GM19193 (cell line): Measurements from ENCODE around the gene GID8.

ENCODE experiments used
- POLR2A ChIP-seq: IDR thresholded peaks from 4 replicates; pipeline ENCODE4 v1.6.1; 2011; ENCODE audit not compliant: insufficient read depth, insufficient read length; ENCODE audit errors: extremely low read depth

The GID8 gene

DNA sequence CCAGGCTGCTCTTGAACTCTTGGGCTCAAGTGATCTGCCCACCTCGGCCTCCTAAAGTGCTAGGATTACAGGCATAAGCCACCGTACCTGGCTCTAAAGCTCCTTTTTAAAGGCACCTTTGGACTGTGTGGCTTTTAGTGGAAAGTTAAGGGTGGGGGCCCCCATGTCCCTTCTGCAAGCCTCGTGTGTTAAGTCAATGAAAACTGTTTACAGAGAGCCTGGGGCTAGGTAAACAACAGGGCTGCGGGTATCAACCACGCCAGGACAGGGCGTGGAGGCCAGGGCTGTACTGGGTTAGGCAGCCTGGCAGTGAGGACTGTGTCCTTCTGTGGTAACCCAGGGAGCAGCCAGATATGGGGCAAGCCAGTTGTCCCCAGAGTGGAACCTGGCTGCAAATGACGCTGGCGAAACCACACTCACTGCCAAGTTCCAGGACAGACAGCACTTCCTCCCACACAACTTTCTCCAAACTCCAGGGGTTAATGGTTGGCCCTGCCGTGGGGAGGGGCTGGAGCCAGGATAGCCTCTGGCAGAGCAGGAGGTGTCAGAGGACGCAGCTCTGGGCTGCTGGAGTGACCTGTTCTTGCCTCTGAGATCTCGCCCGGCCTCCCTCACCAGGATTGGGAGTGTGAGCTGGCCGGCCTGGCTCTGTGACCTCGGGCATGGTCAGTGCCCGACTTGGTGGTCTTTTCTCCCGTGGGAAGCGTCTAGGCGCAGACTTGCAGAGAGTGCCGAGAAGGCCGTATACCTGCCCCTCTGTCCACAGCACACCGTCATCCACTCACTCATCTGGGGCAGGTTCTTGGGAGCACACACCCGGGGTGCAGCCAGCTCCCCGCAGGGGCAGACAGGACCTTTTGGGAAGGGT, 17.8 kb downstream of the GID8 start:
- TF ChIP-seq POLR2A, result no peak

- no peak for TF ChIP-seq POLR2A
These were observed 18.6 kb downstream of the GID8 start for GRCh38 chr20:62956387-62957135.

DNA sequence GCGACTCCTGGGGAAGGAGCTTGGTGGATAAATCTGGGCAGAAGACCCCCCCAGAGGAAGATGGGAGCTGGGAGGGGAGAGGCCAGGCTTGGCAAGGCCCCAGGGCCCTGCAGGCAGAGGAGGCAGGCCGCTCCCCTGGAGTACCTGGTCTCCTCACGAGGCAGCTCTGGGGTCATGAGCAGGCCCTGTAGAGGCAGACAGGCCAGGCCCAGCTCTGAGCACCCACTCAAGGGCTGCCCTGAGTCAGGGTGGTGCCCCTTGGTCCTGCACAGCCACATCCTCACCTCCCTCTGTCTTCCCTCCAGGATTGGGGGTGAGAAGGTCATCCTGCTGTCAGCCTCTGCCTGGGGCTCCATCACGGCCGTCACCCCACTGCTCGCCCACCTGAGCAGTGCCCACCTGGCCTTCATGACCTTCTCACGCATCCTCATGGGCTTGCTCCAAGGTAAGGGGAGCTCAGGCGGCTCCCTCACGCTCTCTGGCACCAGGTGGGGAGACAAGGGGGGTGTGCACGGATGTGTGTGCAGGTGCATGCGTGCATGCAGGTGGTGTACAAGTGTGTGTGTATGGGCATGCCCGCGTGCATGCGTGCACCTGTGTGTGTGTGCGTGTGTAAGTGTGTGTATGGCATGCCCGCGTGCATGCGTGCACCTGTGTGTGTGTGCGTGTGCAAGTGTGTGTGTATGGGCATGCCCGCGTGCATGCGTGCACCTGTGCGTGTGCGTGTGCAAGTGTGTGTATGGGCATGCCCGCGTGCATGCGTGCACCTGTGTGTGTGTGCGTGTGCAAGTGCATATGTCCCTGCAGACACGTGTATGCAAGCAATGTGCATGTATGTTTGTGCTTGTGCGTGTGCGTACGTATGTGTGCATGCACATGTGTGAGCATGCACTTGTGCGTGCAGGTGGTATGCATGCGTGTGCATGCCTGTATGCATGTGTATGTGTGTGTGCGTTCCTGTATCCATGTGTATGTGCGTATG, 19.5 kb downstream of the GID8 start:
- TF ChIP-seq POLR2A, result no peak

DNA sequence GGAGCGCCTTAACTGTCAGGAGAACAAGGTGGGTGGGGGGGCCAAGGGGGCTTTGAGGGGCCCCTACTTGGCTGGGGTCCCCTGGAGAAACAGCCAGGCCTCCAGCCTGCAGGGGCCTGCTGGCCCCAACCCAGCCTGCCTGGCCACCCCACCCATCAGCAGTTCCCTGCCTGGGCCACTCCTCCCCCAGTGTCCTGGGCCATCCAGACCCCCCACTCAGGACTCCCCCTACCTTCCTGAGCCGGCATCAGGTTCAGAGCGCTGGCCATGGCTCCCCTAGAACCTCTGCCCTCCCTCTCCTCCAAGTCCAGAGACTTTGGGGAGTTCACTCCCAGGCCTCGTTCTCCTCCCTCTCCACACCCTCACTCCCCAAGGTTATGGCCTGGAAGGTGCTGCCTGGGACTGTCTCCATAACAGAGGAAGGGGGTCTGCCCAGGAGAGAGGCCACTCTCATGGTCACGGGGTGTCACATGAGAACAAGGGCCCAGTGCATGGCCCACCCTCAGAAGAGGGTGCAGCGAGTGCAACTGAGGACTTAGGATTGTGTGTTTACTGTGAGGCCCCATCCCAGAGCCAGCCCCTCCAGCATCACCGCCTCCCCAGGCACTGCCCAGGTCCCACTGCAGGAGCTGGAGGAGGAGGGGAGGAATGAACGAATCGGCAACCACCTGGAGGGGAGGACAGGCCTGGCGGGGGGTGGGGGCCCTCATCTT, 20.6 kb downstream of the GID8 start:
- no peak for TF ChIP-seq POLR2A

DNA sequence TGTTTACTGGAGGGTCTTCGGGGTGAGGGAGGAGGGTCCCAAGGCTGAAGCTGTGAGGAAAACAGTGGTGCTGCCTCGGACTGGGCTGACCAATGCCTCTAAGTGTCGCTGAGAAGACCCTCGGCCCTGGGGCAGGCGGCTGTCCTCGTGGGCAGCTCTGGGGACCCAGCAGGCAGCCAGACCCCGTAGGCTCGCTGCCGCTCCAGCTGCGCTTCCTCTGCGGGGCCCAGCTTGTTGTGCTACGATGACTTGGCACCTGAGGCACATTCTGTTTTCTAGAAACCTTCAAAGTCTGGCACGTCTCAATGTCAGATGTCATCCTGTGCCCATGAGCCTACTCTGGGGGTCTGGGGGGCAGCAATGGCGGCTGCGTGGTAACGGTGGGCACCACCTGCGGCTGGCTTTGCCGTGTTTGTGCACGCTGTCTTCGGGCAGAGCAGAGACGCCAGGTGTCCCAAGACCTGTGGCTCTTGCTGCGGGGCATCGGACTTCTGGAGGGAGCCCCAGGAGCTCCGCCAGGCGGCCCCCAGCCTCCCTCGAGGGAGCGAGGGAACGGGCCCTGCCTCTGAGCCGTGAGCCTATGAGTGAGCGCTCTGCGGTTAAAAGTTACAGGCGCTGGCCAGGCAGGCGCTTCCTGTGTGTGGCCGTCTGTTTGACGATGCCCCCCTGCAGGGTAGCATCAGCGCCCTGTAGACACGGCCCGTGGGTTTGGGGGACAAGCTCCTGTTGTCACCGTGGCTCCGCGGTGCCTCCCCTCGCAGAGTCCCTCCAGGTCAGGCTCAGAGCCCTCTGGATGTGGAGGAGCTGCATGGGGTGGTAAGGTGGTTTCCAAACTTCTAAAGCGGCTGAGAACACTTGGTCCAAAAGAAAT, 21.4 kb downstream of the GID8 start:
- no peak for TF ChIP-seq POLR2A

DNA sequence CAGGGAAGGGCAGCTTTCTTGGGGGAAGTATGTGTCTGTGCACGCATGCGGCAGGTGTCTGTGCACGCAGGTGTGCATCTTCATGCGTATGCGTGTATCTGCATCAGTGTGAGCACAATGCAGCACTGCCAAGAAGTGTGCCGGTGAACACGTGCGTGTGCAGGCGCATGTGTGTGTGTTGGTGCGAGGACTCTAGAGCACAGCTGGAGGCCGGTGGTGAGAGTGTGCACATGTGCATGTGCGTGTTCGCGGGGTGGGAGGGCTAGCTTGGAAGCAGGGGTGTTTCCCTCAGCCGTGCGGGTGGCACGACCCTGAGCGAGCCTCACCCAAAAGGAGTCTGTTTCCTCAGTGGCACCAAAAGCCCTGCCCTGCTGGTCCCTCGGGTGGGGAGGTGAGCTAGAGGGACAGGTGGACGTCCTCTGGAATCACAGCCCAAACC, 22.1 kb downstream of the GID8 start:
- no peak for TF ChIP-seq POLR2A

- no peak for TF ChIP-seq POLR2A
These were observed 23.4 kb downstream of the GID8 start for GRCh38 chr20:62961310-62961783.

DNA sequence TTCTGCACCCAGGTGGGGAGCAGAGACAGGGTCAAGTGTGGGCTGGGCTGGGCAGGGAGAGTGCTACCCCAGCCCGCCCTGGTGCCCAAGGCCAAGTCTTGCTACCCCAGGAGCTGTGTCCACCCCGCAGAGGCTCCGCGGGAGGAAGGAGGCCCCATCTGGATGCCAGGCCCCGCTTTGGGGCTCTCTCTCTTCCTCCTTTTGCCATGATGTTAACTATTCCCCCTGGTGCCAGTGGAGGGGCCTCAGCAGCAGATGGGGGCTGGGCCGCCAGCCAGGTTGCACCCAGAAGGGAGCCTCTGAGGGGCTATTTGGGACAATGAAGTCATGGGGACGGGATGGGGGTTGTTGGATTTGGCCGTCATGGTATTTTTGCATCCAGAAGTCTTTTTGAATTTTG, 23.9 kb downstream of the GID8 start:
- TF ChIP-seq POLR2A, result no peak

DNA sequence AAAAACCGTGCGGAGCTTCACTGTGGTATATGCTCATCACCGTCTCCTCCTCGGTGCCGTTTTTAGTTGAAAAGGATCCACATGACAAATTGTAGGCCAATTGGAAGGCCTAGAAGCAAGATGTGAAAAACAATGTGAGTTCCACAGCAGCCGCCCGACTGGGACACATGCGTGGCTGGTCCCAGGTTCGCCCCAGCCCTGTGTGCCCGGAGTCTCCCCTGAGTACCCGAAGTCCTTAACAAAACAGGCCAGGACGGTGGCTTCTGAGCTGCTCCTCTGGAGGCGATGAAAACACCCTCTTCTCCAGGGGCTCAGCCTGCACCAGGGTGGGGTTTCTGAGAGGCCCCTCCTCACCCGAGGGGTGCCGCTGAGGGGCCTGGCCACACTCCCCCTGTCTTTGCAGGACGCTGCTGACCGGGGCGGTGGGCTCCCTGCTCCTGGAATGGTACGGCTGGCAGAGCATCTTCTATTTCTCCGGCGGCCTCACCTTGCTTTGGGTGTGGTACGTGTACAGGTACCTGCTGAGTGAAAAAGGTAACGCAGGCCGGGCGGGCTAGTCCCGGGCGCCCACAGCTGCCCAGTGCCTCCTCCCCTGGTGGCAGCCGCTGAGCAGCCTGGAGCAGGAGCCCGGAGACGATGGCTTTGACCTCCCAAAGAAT, 24.4 kb downstream of the GID8 start:
- TF ChIP-seq POLR2A, result no peak

- TF ChIP-seq POLR2A, result no peak
These were observed 25.1 kb downstream of the GID8 start for GRCh38 chr20:62962891-62963613.

DNA sequence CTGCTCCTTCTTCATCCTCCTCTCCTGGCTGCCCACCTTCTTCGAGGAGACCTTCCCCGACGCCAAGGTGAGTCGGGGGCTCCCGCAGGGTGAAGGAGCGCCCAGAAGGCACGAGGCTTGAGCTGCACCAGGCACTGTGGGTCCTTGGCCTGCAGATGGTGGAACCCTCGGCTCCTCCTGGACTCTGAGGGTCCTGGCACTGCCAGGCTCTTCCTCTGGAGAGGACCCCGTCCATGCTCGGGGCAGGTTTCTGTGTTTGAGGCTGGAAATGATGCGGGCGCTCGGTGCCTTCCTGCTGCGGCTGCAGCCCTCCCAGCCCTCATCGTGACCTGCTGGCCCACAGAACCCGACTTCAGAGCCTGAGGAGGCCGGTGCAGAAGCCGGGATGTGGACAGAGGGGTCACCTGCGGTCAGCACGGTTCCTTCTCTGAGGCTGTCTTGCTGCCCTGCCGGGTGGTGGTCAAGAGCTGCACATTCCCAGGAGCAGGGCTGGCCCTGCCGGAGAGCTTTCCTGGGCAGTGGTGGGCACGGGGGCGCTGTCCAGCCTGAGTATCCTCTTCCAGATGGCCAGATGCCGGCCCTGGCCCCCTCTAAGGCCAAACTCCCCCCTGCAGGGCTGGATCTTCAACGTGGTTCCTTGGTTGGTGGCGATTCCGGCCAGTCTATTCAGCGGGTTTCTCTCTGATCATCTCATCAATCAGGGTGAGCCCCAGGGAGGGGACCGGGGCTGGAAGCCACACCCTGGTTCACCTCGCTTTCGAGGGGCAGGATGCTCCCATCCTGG, 25.9 kb downstream of the GID8 start:
- TF ChIP-seq POLR2A, result no peak
